Measurements from ENCODE around the gene APP.

The APP gene

GRCh38 chr21:26020510-26020909, 150.1 kb downstream of the APP start:
- no peak overlapping the region for H3K4me2 ChIP-seq (ENCODE audit: low read length)
- no peaks in the 10 kb centered on the region for H3K27me3 ChIP-seq (ENCODE audit: control insufficient read depth, low read length)
- H3F3A ChIP-seq (ENCODE audit: control insufficient read depth, insufficient read depth) = no peaks in the 10 kb centered on the region
- no peaks in the 10 kb centered on the region for H3K9me2 ChIP-seq (replicated peaks; ENCODE audit: control insufficient read depth, low read length)
- H3K27ac ChIP-seq (ENCODE audit: low read depth, low read length) = no peak overlapping the region
- TF ChIP-seq CTCF (IDR thresholded peaks at IDR 0.05; ENCODE audit: low read depth, low read length, poor library complexity, severe bottlenecking) (no peak), EZH2phosphoT487 (IDR thresholded peaks at IDR 0.05; ENCODE audit: borderline replicate concordance, low read length) (no peak)
- no peaks in the 10 kb centered on the region for H3K4me1 ChIP-seq (ENCODE audit: control insufficient read depth, low read length)
- no peak overlapping the region for H3K4me3 ChIP-seq (ENCODE audit: low read length)
- no peaks in the 10 kb centered on the region for H3K36me3 ChIP-seq (ENCODE audit: control insufficient read depth, low read length)
- no peaks in the 10 kb centered on the region for H3K9me3 ChIP-seq (ENCODE audit: control insufficient read depth, insufficient read depth, low read length)
- H4K20me1 ChIP-seq (ENCODE audit: control insufficient read depth, insufficient read depth, low read depth, low read length) = no peaks in the 10 kb centered on the region
- no peaks in the 10 kb centered on the region for H3K79me2 ChIP-seq (ENCODE audit: control insufficient read depth, low read length)

GRCh38 chr21:26020081-26020480, 150.5 kb downstream of the APP start:
- H3K4me2 ChIP-seq (ENCODE audit: low read length) = no peak overlapping the region
- no peaks in the 10 kb centered on the region for H3F3A ChIP-seq (ENCODE audit: control insufficient read depth, insufficient read depth)
- no peaks in the 10 kb centered on the region for H3K4me1 ChIP-seq (ENCODE audit: control insufficient read depth, low read length)
- TF ChIP-seq EZH2phosphoT487 (IDR thresholded peaks at IDR 0.05; ENCODE audit: borderline replicate concordance, low read length) (no peak), CTCF (IDR thresholded peaks at IDR 0.05; ENCODE audit: low read depth, low read length, poor library complexity, severe bottlenecking) (no peak)
- no peaks in the 10 kb centered on the region for H3K9me2 ChIP-seq (replicated peaks; ENCODE audit: control insufficient read depth, low read length)
- no peak overlapping the region for H3K27ac ChIP-seq (ENCODE audit: low read depth, low read length)
- H3K27me3 ChIP-seq (ENCODE audit: control insufficient read depth, low read length) = no peaks in the 10 kb centered on the region
- H3K36me3 ChIP-seq (ENCODE audit: control insufficient read depth, low read length) = no peaks in the 10 kb centered on the region
- no peaks in the 10 kb centered on the region for H3K79me2 ChIP-seq (ENCODE audit: control insufficient read depth, low read length)
- no peak overlapping the region for H3K4me3 ChIP-seq (ENCODE audit: low read length)
- no peaks in the 10 kb centered on the region for H3K9me3 ChIP-seq (ENCODE audit: control insufficient read depth, insufficient read depth, low read length)
- no peaks in the 10 kb centered on the region for H4K20me1 ChIP-seq (ENCODE audit: control insufficient read depth, insufficient read depth, low read depth, low read length)

GRCh38 chr21:26019236-26019635, 151.3 kb downstream of the APP start:
- no peaks in the 10 kb centered on the region for H3K27me3 ChIP-seq (ENCODE audit: control insufficient read depth, low read length)
- H3K9me2 ChIP-seq (replicated peaks; ENCODE audit: control insufficient read depth, low read length) = no peaks in the 10 kb centered on the region
- TF ChIP-seq CTCF (IDR thresholded peaks at IDR 0.05; ENCODE audit: low read depth, low read length, poor library complexity, severe bottlenecking) (no peak), EZH2phosphoT487 (IDR thresholded peaks at IDR 0.05; ENCODE audit: borderline replicate concordance, low read length) (no peak)
- no peak overlapping the region for H3K4me2 ChIP-seq (ENCODE audit: low read length)
- H3F3A ChIP-seq (ENCODE audit: control insufficient read depth, insufficient read depth) = no peaks in the 10 kb centered on the region
- H3K4me3 ChIP-seq (ENCODE audit: low read length) = no peak overlapping the region
- H3K79me2 ChIP-seq (ENCODE audit: control insufficient read depth, low read length) = no peaks in the 10 kb centered on the region
- no peaks in the 10 kb centered on the region for H3K4me1 ChIP-seq (ENCODE audit: control insufficient read depth, low read length)
- no peaks in the 10 kb centered on the region for H4K20me1 ChIP-seq (ENCODE audit: control insufficient read depth, insufficient read depth, low read depth, low read length)
- no peaks in the 10 kb centered on the region for H3K36me3 ChIP-seq (ENCODE audit: control insufficient read depth, low read length)
- no peaks in the 10 kb centered on the region for H3K9me3 ChIP-seq (ENCODE audit: control insufficient read depth, insufficient read depth, low read length)
- H3K27ac ChIP-seq (ENCODE audit: low read depth, low read length) = no peak overlapping the region

GRCh38 chr21:26013970-26014369, 156.6 kb downstream of the APP start:
- Histone ChIP-seq H3K27me3 (ENCODE audit: control insufficient read depth, low read length) (no peaks in the 10 kb centered on the region), H4K20me1 (ENCODE audit: control insufficient read depth, insufficient read depth, low read depth, low read length) (no peaks in the 10 kb centered on the region)

More at GRCh38 chr21:26013970-26014369, 156.6 kb downstream of the APP start:
- Histone ChIP-seq H3K9me3 (ENCODE audit: control insufficient read depth, insufficient read depth, low read length) (no peaks in the 10 kb centered on the region), H3K9me2 (replicated peaks; ENCODE audit: control insufficient read depth, low read length) (no peaks in the 10 kb centered on the region), H3K4me1 (ENCODE audit: control insufficient read depth, low read length) (no peaks in the 10 kb centered on the region), H3K79me2 (ENCODE audit: control insufficient read depth, low read length) (no peaks in the 10 kb centered on the region), H3K4me3 (ENCODE audit: low read length) (no peak overlapping the region), H3K36me3 (ENCODE audit: control insufficient read depth, low read length) (no peaks in the 10 kb centered on the region), H3K27ac (ENCODE audit: low read depth, low read length) (no peak overlapping the region), H3K4me2 (ENCODE audit: low read length) (no peak overlapping the region), H3F3A (ENCODE audit: control insufficient read depth, insufficient read depth) (no peaks in the 10 kb centered on the region)
- TF ChIP-seq EZH2phosphoT487 (IDR thresholded peaks at IDR 0.05; ENCODE audit: borderline replicate concordance, low read length) (no peak), CTCF (IDR thresholded peaks at IDR 0.05; ENCODE audit: low read depth, low read length, poor library complexity, severe bottlenecking) (no peak)

Data from DOHH2 (cell line).